GM12864 (cell line): ENCODE results near the gene MFN2.

Experiments
- DNase-seq: peaks from one replicate; pipeline ENCODE4 v3.0.0-alpha.2; 2011; ENCODE audit warnings: low read depth
- H3K4me3 ChIP-seq: 2 replicates; pipeline ENCODE4 v1.5.1; 2011; ENCODE audit warnings: mild to moderate bottlenecking, low read depth, low read length, control low read depth
- CTCF ChIP-seq: IDR thresholded peaks from 2 replicates; pipeline ENCODE4 v1.5.1; 2011; ENCODE audit warnings: low read depth, mild to moderate bottlenecking, moderate library complexity, low read length, control low read depth, inconsistent platforms; ENCODE audit errors: missing control alignments

MFN2 gene

DNA sequence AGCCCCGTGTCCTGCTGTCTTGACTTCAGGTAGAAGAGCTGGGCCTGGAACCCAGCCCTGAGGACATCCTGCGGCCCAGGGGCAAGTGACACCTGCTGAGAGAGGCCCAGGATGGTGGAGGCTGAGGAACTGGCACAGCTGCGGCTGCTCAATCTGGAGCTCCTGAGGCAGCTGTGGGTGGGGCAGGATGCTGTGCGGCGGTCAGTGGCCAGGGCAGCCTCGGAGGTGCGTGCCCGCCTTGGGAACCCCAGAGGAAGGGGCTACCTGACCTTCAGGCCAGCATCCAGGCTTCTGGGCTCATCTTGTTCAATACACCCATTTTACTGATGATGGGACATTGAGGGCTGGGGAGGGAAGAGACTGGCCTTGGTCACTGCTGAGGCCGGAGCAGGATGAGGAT, 41.4 kb downstream of the MFN2 start:
- no peak for DNase-seq

GRCh38 chr1:12022036-12022435, 41.8 kb downstream of the MFN2 start:
- no peak for TF ChIP-seq CTCF
- DNase-seq = no peak

More for the DNA sequence above, 41.4 kb downstream of the MFN2 start:
- no peak for TF ChIP-seq CTCF
- no peak overlapping the region for H3K4me3 ChIP-seq

DNA sequence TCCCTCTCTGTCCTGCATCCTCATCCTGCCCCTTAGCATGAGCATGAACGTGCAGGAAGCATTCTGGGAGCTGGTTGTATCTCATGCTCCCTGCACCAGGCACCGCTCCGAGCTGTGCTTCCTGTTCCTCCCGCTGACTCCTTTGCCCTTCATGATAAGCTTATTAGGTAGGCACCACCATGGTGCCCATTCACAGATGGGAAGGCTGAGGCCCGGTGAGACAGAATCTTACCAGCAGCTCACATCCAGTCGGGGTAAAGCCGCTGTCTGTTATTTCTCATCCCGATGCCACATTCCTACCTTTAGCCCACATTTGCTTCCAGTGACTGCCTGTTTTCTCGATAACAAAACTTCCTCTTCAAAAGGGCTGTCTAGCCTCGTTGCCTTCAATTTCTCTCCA, 46.3 kb downstream of the MFN2 start:
- no peak for TF ChIP-seq CTCF
- no peak for DNase-seq
- H3K4me3 ChIP-seq = no peak overlapping the region

More at GRCh38 chr1:12022036-12022435, 41.8 kb downstream of the MFN2 start:
- H3K4me3 ChIP-seq = no peak overlapping the region

DNA sequence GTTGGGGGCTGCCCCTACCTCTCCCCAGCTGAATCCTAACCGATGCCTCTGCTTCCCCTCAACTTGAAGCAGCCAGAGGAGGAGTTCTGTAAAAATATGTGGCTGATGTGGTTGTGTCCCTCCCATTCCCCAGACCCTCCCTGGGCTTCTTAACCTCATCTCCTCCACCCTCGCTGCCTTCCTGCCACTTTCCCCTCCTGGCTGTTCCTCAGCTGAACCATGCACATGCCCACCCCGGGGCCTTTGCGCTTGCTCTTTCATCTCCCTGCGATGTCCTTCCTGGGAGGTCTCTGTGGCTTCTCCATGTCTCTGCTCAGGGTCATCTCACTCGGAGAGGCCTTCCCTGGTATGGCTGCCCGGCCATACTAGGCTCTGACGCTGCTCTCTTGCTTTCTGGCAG, 48.0 kb downstream of the MFN2 start:
- TF ChIP-seq CTCF = no peak

GRCh38 chr1:12028957-12029511, 48.8 kb downstream of the MFN2 start:
- no peak overlapping the region for H3K4me3 ChIP-seq
- no peak for TF ChIP-seq CTCF
- DNase-seq = no peak

More for the DNA sequence above, 48.0 kb downstream of the MFN2 start:
- DNase-seq = no peak
- H3K4me3 ChIP-seq = no peak overlapping the region

GRCh38 chr1:12029720-12030339, 49.6 kb downstream of the MFN2 start:
- H3K4me3 ChIP-seq = no peak overlapping the region
- no peak for DNase-seq
- no peak for TF ChIP-seq CTCF
